GM23338 (cell line): Measurements from ENCODE around the gene C12orf54.

Experiments used
- CREB1 ChIP-seq: fragments of 250-450 bp; sonication (Bioruptor Pico); IDR thresholded peaks from 2 replicates; pipeline ENCODE4 v1.5.0; 2020; ENCODE audit warnings: low read depth, mild to moderate bottlenecking, moderate library complexity
- CTCF ChIP-seq, 2 experiments: fragments of 200-600 bp in 1 of 2; sonication (generic) in 1 of 2; conservative IDR thresholded peaks; 2 replicates each; pipeline versions ENCODE4 v1.5.1 to v1.6.1; 2016 to 2017; ENCODE audit warnings: antibody characterized with exemption in 2 of 2, low read depth in 2 of 2, mild to moderate bottlenecking in 2 of 2, moderate library complexity in 1 of 2
- EZH2 ChIP-seq: fragments of 200-600 bp; sonication (generic); IDR thresholded peaks from one replicate; pipeline ENCODE4 v1.8.0; 2017; ENCODE audit warnings: antibody characterized with exemption, mild to moderate bottlenecking, low read depth; ENCODE audit not compliant: unreplicated experiment
- EZH2phosphoT487 ChIP-seq: fragments of 200-600 bp; sonication (generic); IDR thresholded peaks from one replicate; pipeline ENCODE4 v1.8.1; 2018; ENCODE audit warnings: antibody characterized with exemption; ENCODE audit not compliant: unreplicated experiment
- JUNB ChIP-seq: IDR thresholded peaks from one replicate; pipeline ENCODE4 v1.6.1; 2016; ENCODE audit warnings: antibody characterized with exemption; ENCODE audit not compliant: unreplicated experiment
- NANOG ChIP-seq: IDR thresholded peaks from 2 replicates; pipeline ENCODE4 v1.6.1; 2016; ENCODE audit warnings: antibody characterized with exemption, borderline replicate concordance
- POLR2AphosphoS5 ChIP-seq: IDR thresholded peaks from 2 replicates; pipeline ENCODE4 v1.6.1; 2016; ENCODE audit warnings: antibody characterized with exemption, low read depth
- REST ChIP-seq: IDR thresholded peaks from one replicate; pipeline ENCODE4 v1.6.1; 2018; ENCODE audit warnings: antibody characterized with exemption; ENCODE audit not compliant: unreplicated experiment
- ZNF114 ChIP-seq: fragments of 250-450 bp; sonication (Bioruptor Pico); IDR thresholded peaks from 2 replicates; pipeline ENCODE4 v1.5.0; 2020; ENCODE audit warnings: mild to moderate bottlenecking, moderate library complexity
- ZNF331 ChIP-seq: fragments of 250-450 bp; sonication (Bioruptor Pico); IDR thresholded peaks from 2 replicates; pipeline ENCODE4 v1.5.0; 2020; ENCODE audit warnings: low read depth, mild to moderate bottlenecking, moderate library complexity
- TF ChIP-seq, protein P1 (sequence below): IDR thresholded peaks from 2 replicates; pipeline ENCODE4 v1.6.1; 2016; ENCODE audit warnings: antibody characterized with exemption

GRCh38 chr12:48451372-48451771 lies 30.9 kb upstream of the C12orf54 start:
- TF ChIP-seq NANOG = no peak
- TF ChIP-seq EZH2 = no peak
- no peak for TF ChIP-seq CTCF (conservative IDR thresholded peaks at IDR 0.05; ENCODE audit: low read depth in 2 of 2)
- no peak for TF ChIP-seq JUNB
- no peak for TF ChIP-seq POLR2AphosphoS5
- no peak for TF ChIP-seq ZNF331 (CRISPR knock-in tag)
- TF ChIP-seq EZH2phosphoT487 = no peak
- TF ChIP-seq, protein P1, sequence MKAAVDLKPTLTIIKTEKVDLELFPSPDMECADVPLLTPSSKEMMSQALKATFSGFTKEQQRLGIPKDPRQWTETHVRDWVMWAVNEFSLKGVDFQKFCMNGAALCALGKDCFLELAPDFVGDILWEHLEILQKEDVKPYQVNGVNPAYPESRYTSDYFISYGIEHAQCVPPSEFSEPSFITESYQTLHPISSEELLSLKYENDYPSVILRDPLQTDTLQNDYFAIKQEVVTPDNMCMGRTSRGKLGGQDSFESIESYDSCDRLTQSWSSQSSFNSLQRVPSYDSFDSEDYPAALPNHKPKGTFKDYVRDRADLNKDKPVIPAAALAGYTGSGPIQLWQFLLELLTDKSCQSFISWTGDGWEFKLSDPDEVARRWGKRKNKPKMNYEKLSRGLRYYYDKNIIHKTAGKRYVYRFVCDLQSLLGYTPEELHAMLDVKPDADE = no peak
- no peak for TF ChIP-seq REST
- no peak for TF ChIP-seq CREB1 (CRISPR knock-in tag)
- no peak for TF ChIP-seq ZNF114 (CRISPR knock-in tag)
